Tibial nerve (tissue), 3 donors: Measurements from ENCODE around the gene BGN.

ENCODE experiments used
- CTCF ChIP-seq, 5 experiments: fragments of 200-600 bp in 3 of 5; fragments of 450-650 bp in 2 of 5; sonication (generic) in 3 of 5; IDR thresholded peaks; one replicate each; pipeline ENCODE4 v1.5.1; 2016 to 2019; ENCODE audit warnings: antibody characterized with exemption in 5 of 5, mild to moderate bottlenecking in 3 of 5, moderate library complexity in 2 of 5
- POLR2A ChIP-seq, 2 donors: fragments of 450-650 bp; IDR thresholded peaks; one replicate each; pipeline ENCODE4 v1.6.1; 2017; ENCODE audit warnings: antibody characterized with exemption in 2 of 2, mild to moderate bottlenecking in 2 of 2, moderate library complexity in 2 of 2

- TF ChIP-seq CTCF (IDR thresholded peaks at IDR 0.05) (no peak), POLR2A (IDR thresholded peaks at IDR 0.05) (no peak)
Observed at GRCh38 chrX:153481043-153481442, 13.7 kb upstream of the BGN start.
